ENCODE results near the gene DBP. TPM values are rescaled to one million over a fixed set of nuclear protein-coding genes. Genes with fewer than 3 reads are reported as not detected.
A peak's percentile ranks its signal among the peaks of the same experiment; 100 is the strongest.
"Not testable (repeated sequence)": the region's sequence is repeated elsewhere in the genome, so short reads cannot be mapped to it uniquely, and the experiment has no call there.

DBP gene
- polyA plus RNA-seq, 12 donors: 3.7 to 11.3 (median 5.3) TPM; not detected in 1

- DNase-seq: peak; percentile 82
Measured at GRCh38 chr19:48644839-48645619, 7.8 kb upstream of the DBP start.

GRCh38 chr19:48644355-48644754, 7.2 kb upstream of the DBP start:
- no peak for DNase-seq

GRCh38 chr19:48642862-48643261, 5.7 kb upstream of the DBP start:
- DNase-seq: no peak

GRCh38 chr19:48641850-48642249, 4.7 kb upstream of the DBP start:
- no peak for DNase-seq

GRCh38 chr19:48639483-48640375, 2.5 kb upstream of the DBP start:
- no peak for DNase-seq

- no peak for DNase-seq
Measured at GRCh38 chr19:48638831-48639381, 1.7 kb upstream of the DBP start.

GRCh38 chr19:48637948-48638830, 1.0 kb upstream of the DBP start:
- DNase-seq: peak; percentile 92

- peak; percentile 98 for DNase-seq
Measured at GRCh38 chr19:48637449-48637947, 319 bp upstream of the DBP start.

GRCh38 chr19:48635966-48636858, 967 bp downstream of the DBP start:
- DNase-seq: no peak

- no peak for DNase-seq
Measured at GRCh38 chr19:48635263-48635965, 1.8 kb downstream of the DBP start.

- DNase-seq: peak; percentile 94
Measured at GRCh38 chr19:48634424-48635262, 2.5 kb downstream of the DBP start.

- no peak for DNase-seq
Measured at GRCh38 chr19:48634036-48634342, 3.2 kb downstream of the DBP start.

- no peak for DNase-seq
Measured at GRCh38 chr19:48633148-48634035, 3.8 kb downstream of the DBP start.

GRCh38 chr19:48632692-48633147, 4.5 kb downstream of the DBP start:
- DNase-seq: no peak

- not testable (repeated sequence) for DNase-seq
Measured at GRCh38 chr19:48632286-48632685, 4.9 kb downstream of the DBP start.

- no peak for DNase-seq
Measured at GRCh38 chr19:48631225-48631624, 6.0 kb downstream of the DBP start.

- no peak for DNase-seq
Measured at GRCh38 chr19:48630296-48631063, 6.7 kb downstream of the DBP start.

Measured in muscle of arm (tissue), 12 donors.